GM19395 (cell line): ENCODE data around the gene MNAT1.
"Not testable (repeated sequence)": the region's sequence is repeated elsewhere in the genome, so short reads cannot be mapped to it uniquely, and the experiment has no call there.

Experiments used
- ATAC-seq: cut with Tn5 transposase; IDR thresholded peaks from one replicate; pipeline ENCODE4 v1.9.1; 2021; ENCODE audit warnings: mild to moderate bottlenecking, moderate library complexity; ENCODE audit not compliant: unreplicated experiment

MNAT1 gene

GRCh38 chr14:60734465-60735242, at the start of gene MNAT1:
MNAT1 (plus strand) TSS chr14:60734761; CDS start chr14:60734863, 102 bp downstream.
- ATAC-seq = peak; percentile 96

GRCh38 chr14:60686865-60687264, 47.7 kb upstream of the MNAT1 start:
- ATAC-seq = no peak

- no peak for ATAC-seq
Measured at GRCh38 chr14:60691383-60692113, 43.0 kb upstream of the MNAT1 start.

- no peak for ATAC-seq
Measured at GRCh38 chr14:60695327-60695726, 39.2 kb upstream of the MNAT1 start.

- ATAC-seq = no peak
Measured at GRCh38 chr14:60700598-60700997, 34.0 kb upstream of the MNAT1 start.

GRCh38 chr14:60705100-60705499, 29.5 kb upstream of the MNAT1 start:
- no peak for ATAC-seq

GRCh38 chr14:60707858-60708257, 26.7 kb upstream of the MNAT1 start:
- ATAC-seq = no peak

- ATAC-seq = no peak
Measured at GRCh38 chr14:60710494-60710893, 24.1 kb upstream of the MNAT1 start.

- no peak for ATAC-seq
Measured at GRCh38 chr14:60713513-60713912, 21.0 kb upstream of the MNAT1 start.

GRCh38 chr14:60720391-60720790, 14.2 kb upstream of the MNAT1 start:
- ATAC-seq = no peak

GRCh38 chr14:60720962-60721325, 13.6 kb upstream of the MNAT1 start:
- ATAC-seq = no peak

- ATAC-seq = no peak
Measured at GRCh38 chr14:60721326-60722106, 13.0 kb upstream of the MNAT1 start.

- no peak for ATAC-seq
Measured at GRCh38 chr14:60722107-60722356, 12.5 kb upstream of the MNAT1 start.

GRCh38 chr14:60722357-60723115, 12.0 kb upstream of the MNAT1 start:
- ATAC-seq = peak; percentile 51

- no peak for ATAC-seq
Measured at GRCh38 chr14:60723116-60723906, 11.2 kb upstream of the MNAT1 start.

- no peak for ATAC-seq
Measured at GRCh38 chr14:60723907-60724618, 10.5 kb upstream of the MNAT1 start, which contains the start of gene SIX4. SIX4 (minus strand) TSS chr14:60724351; CDS start chr14:60724074, 277 bp downstream.

- ATAC-seq = not testable (repeated sequence)
Measured at GRCh38 chr14:60731291-60731690, 3.3 kb upstream of the MNAT1 start.

GRCh38 chr14:60732840-60733483, 1.6 kb upstream of the MNAT1 start:
- no peak for ATAC-seq

GRCh38 chr14:60735416-60735815, 855 bp downstream of the MNAT1 start:
- no peak for ATAC-seq
